HUDEP-2 (cell line): ENCODE results near the gene LLGL1.

Source experiments
- DNase-seq, 76 experiments: peaks; one replicate each; lab custom pipeline; 2025; ENCODE audit not compliant: unreplicated experiment in 76 of 76; lab: John Stamatoyannopoulos, UW

Gene LLGL1

GRCh38 chr17:18225121-18225641, at the start of gene LLGL1:
Gene LLGL1 (plus strand): TSS chr17:18225635. CDS start chr17:18225683, 48 bp downstream.
- peak in 74 of 76 experiments; percentile 38 to 97 (median 89) for DNase-seq

DNA sequence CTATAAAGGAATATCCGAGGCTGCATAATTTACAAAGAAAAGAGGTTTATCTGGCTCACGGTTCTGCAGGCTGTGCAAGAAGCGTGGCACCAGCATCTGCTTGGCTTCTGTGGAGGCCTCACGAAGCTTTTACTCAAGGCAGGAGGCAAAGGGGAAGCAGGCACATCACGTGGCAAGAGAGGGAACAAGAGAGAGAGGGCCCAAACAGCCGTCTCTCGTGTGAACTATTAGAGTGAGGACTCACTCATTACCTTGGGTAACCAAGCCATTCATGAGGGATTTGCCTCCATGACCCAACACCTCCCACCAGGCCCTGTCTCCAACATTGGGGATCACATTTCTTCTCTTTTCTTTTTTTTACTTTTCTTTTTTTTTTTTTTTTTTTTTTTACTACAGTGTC, 49.3 kb upstream of the LLGL1 start:
- DNase-seq, result no peak

GRCh38 chr17:18177133-18177532, 48.3 kb upstream of the LLGL1 start:
- DNase-seq, result no peak

- DNase-seq, result no peak
These were observed 47.7 kb upstream of the LLGL1 start for GRCh38 chr17:18177722-18178121.

- DNase-seq, result no peak
These were observed 46.2 kb upstream of the LLGL1 start for GRCh38 chr17:18179196-18179595.

DNA sequence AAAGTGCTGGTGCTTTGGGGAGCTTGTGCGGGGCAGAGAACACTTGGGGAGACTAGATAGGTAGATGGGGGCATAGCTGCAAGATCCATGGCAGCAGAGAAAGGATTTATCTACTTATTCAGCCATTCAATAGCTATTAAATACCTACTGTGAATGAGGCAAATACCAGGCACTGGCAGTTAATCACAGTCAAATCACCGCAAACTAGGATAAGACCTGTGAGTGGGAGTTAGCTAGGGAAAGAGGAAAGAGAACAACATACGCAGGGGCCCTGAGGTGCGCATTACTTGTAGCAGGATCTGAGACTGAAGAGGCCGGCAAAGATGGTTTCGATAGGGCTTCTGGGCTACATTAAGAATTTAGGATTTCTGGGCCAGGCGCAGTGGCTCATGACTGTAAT, 45.6 kb upstream of the LLGL1 start:
- no peak for DNase-seq

DNA sequence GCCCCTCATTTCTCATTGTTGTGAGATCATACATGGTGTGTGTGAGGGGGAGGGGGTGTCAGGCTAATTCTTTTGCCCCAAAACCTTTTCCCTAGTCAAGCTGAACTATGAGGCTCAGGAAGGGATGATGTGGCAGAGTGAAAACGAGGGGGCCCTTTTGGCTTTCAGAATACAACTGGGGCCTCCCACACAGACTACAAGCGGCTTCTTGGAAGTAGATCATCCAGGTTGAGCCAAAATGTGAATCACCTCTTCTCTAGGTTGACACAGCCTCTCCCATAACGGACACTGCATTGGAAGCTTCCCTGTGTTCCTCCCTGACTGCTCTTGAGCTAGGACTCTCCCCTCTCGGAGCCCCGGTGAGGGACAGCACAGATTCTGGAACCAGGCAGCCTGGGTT, 44.1 kb upstream of the LLGL1 start:
- DNase-seq, result peak in 4 of 76 experiments; percentile 7 to 26 (median 16)

DNA sequence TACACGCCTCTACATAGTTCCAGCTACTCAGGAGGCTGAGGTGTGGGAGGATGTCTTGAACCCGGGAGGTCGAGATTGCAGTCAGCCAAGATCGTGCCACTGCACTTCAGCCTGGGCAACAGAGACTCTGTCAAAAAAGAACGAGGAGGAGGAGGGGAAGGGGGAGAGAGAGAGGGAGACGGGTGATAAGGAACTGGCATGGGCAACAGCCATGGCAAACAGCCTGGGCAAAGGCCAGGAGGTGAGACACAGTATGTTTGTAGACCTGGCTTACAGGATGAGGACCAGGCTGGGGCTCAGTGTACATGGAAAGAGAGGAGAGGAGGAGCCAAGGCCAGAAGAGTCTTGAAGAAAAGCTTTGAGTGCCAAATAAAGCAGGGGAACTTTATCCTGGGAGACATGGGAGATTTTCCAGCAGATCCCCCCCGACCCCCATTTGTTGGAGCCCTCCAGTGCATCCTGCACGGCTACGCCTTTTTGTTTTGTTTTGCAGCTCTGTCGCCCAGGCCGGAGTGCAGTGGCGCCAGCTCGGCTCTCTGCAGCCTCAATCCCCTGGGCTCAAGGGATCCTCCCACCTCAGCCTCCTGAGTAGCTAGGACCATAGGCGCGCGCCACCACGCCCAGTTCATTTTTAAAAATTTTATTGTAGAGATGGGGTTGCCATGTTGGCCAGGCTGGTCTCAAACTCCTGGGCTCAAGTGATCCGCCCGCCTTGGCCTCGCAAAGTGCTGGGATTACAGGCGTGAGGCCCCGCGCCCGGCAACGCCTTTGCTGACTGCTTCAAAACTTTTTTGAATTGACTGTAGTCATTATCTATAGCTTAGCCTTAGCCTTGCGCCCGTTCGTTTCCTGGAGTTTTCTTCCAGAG, 43.1 kb upstream of the LLGL1 start:
- DNase-seq, result peak in 57 of 76 experiments; percentile 12 to 77 (median 42)

GRCh38 chr17:18182978-18183333, 42.5 kb upstream of the LLGL1 start:
- peak in 71 of 76 experiments; percentile 53 to 95 (median 83) for DNase-seq

GRCh38 chr17:18183334-18184142, 41.9 kb upstream of the LLGL1 start, which contains the start of gene ALKBH5:
Gene ALKBH5 (plus strand): TSS chr17:18183828. CDS start chr17:18184244, 416 bp downstream.
- peak in 75 of 76 experiments; percentile 92 to 99 (median 97) for DNase-seq

GRCh38 chr17:18184143-18185031, 41.0 kb upstream of the LLGL1 start:
- peak in 37 of 76 experiments; percentile 4 to 47 (median 30) for DNase-seq

GRCh38 chr17:18185391-18185790, 40.0 kb upstream of the LLGL1 start:
- no peak for DNase-seq

DNA sequence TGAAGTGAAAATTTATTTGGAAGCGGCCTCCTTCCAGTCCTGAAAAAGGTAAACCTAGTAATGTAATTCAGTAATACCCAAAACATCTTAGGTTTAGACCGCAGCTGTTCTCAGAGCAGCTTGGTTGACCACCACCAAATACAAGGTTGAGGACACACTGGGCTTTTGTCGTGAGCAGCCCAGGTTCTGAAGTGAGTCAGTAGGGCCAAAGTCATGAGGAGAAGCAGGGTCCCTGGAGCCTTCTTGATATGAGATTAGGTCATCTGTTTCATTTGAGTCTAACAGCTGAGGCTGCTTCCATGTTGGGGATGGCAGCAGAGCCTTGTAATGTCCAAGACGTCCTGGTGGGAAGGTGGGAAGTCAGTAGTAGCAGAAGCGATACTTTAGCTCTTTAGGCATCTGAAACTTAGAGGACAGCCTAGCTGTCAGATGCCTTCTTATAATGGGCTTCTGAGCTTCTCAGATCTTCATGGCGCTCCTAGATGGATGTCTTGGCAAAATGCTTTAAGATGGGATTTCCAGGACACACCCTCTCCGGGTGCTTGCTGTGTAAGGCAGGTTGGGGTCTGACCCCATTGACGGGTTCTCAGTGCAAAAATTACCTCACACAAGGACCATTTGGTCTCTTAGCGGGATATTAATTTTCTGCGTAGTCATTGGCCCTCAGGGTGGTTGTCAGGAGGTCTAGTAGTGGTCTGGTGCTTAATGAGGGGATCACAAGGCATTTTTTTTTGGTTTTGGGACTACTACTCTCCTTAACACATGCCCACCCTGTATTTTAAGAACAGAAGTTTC, 39.4 kb upstream of the LLGL1 start:
- DNase-seq, result peak in 3 of 76 experiments; percentile 5 to 12 (median 6)

- no peak for DNase-seq
These were observed 38.8 kb upstream of the LLGL1 start for GRCh38 chr17:18186627-18186982.

DNA sequence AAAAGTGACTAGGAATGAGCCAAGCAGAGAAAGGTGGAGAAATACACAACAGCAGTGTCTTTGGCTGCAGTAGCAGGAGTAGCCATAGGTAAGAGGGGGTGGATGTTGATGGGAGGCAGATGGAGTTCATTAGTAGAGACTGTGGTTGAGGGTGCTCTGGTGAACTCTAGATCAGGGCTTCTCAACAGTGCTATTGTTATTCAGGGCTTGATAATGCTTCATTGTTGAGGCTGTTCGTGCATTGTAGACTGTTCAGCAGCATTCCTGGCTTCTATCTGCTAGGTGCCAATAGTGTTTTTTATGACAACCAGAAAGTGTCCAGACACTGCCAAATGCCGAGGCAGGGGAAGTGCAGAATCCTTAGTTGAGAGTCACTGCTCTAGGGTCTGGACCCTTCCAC, 38.2 kb upstream of the LLGL1 start:
- DNase-seq, result no peak

DNA sequence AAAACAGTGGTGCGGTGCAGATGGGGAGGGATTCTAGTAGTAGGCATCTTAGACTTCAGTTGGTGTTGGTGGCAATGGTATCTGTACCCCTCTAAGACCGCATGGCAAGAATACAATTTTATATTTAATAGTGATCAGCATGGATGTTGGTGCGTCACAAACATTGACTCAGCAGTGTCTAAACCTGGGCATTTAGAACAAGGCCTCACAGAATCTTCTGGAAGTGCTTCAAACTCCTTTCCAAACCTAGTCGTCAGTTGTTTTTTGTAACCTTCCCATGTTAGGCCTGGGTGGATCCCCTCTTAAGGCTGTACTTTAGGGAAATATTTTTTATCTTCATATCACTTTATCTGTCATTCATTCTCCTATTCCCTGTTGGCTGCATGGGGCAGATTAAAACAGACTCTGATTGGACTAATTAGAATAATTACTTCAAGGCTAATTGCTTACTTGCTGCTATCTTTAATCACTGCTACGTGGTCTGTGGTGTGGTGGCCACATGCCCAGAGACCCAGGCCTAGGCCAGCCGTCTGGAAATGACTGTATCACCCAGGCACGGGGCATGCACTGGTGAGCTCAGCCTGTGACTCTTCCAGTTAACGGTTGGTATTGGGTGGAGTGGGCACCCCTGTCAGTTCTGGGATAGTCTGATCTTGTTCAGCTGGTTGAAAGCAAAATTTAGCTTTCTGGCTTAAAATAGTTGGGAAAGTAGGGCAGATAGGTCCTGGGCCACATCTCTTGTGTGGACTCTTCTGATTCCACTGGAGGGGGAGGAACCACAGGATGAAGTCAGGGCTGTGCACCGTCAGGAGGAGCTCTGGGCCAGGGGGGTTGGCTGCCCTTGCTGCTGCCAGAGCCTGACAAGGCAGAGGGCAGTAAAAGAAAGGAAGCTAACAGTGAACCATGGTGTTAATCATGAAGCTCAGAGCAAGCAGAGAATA, 37.3 kb upstream of the LLGL1 start:
- peak in 53 of 76 experiments; percentile 5 to 71 (median 39) for DNase-seq

DNA sequence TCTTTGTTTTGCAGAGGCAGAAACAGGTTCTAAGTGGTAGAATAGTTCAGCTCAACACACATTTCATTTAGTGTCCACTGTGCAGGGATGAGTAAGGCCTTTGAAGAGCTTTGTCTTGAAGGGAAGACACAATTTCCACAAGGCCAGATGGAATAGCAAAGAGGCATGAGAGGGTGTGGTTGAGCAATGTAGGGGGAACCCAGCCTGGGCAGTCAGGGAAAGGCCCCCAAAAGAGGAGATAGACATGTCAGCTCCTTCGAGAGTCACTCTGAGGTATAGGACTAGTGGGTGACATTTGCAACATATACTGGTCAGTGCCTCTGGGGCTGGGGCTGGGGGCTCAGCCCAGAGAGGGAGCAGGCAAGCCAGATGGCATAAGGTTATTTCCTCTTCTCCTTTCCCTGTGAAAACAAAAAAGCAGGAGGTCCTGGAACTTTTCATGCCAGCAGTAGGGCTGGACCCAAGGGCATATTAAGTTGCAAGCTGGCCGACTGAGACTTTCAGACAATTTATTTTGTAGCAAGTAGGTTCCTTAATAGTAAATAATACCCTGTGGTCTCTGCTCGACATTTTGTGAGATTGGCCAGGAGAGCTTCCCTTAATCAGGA, 34.7 kb upstream of the LLGL1 start:
- DNase-seq, result no peak

GRCh38 chr17:18191236-18191667, 34.2 kb upstream of the LLGL1 start:
- DNase-seq, result no peak
